ENCODE results near the gene SV2A.

The SV2A gene

DNA sequence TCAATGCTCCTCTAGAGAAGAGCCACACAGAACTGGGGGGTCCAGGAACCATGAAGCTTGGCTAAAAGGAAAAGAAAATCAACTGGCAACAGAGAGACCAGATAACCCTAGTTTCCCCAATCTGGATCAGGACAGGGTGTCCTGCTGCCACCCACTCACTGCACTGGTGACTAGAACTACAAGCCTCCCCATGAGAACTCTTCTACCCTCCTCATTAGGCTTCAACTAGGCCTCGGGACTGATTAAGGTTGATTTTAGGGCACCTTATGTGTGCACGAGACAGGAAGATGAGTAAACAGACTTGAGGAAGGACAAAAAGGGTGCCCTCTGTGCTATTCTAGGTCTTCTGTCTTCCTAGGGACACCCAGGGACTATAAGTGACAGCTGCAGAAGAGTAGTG, 12.2 kb upstream of the SV2A start:
- FAIRE-seq (no peak), DNase-seq (ENCODE audit: insufficient read length, low spot score) (no peak)

GRCh38 chr1:149928401-149928724, 10.7 kb upstream of the SV2A start:
- FAIRE-seq (no peak), DNase-seq (ENCODE audit: insufficient read length, low spot score) (no peak)

- peak; percentile 75 for DNase-seq (ENCODE audit: insufficient read length, low spot score)
These were observed 10.1 kb upstream of the SV2A start, which contains the start of gene SF3B4 for GRCh38 chr1:149927563-149928400. SF3B4 (minus strand) TSS chr1:149927803; CDS start chr1:149927759, 44 bp downstream.

DNA sequence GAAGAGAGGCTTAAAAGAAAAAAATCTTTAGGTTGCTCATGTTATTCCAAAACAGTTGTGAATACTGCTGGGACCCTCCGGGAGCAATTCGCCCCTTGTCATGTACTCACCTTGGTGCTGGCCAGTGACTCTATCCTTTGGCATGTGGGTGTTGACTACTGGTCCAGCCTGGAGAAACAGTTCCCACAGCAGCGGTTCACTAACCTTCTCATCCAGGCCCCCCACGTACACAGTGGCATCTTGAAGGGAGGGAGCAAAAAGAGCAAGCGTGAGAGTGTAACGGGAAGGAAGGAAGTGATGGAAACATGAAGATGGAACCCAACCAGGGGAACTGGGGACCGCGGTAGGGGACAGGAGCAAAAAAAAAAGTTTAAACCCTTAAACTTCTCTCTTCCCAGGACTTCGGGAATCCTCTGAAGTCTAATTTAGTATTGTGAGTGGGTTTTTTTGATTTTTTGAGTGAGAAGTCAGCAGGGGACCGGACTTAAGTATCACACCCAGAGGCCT, 9.5 kb upstream of the SV2A start:
- no peak for FAIRE-seq

More at GRCh38 chr1:149927563-149928400, 10.1 kb upstream of the SV2A start, which contains the start of gene SF3B4:
- no peak for FAIRE-seq

DNA sequence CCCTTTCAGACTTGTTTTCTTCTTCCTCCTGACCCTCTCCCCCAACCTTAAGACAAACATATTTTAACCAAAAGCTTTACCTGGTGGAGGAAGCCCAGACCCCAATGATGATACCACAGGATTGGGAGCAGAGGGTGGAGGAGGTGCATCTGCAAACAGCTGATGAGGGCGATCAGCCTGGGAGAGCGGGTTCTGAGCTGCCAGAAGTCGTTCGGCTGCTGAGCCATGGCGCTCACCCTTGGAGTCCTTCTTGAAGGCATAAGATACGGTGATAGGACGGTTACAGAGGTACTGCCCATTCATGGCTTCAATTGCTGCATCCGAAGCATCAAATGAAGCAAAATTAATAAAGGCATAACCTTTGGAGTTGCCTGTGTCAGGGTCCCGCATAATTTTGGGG, 8.7 kb upstream of the SV2A start:
- DNase-seq (ENCODE audit: insufficient read length, low spot score) (no peak), FAIRE-seq (no peak)

More for the DNA sequence above, 9.5 kb upstream of the SV2A start:
- DNase-seq (ENCODE audit: insufficient read length, low spot score) = no peak

GRCh38 chr1:149925751-149926150, 8.1 kb upstream of the SV2A start:
- FAIRE-seq (no peak), DNase-seq (ENCODE audit: insufficient read length, low spot score) (no peak)

- no peak for DNase-seq (ENCODE audit: insufficient read length, low spot score)
- no peak for FAIRE-seq
These were observed 7.7 kb upstream of the SV2A start for GRCh38 chr1:149925345-149925744.

GRCh38 chr1:149923626-149924025, 6.0 kb upstream of the SV2A start:
- FAIRE-seq = no peak
- no peak for DNase-seq (ENCODE audit: insufficient read length, low spot score)

- no peak for FAIRE-seq
- DNase-seq (ENCODE audit: insufficient read length, low spot score) = no peak
These were observed 769 bp downstream of the SV2A start for GRCh38 chr1:149916898-149917252.

DNA sequence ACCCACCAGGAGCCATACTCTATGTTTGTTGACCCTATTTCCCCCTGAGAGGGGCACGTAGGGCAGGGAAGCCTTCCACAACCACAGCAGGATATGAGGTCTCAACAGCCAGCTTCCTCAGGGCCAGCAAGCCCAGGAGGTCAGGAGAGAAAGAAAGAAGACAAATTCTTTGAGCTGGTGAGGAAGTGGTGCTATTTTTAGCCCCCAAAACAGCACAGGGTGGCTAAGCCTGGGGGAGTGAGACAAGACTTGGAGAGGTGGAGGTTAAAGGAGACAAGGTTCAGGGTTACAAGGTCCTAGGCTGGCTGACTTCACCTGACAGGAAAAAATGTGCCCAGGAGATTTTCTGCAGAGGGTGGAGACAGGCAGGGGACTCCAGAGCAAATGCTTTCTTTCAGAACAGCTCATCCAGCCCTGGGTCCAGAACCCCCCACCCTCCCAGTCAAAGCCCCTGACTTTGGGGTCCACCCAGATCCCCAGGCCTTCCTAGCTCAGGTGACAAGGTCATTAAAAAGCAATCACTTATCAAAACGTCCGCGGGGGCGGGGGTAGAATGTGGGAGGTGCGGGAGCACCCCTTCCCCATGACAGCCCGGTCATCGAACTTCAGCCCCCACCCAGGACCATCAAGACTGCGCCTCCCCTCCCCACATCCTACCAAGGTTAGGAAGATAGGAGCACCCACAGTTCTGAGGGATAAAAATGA, 1.3 kb downstream of the SV2A start:
- FAIRE-seq (no peak), DNase-seq (ENCODE audit: insufficient read length, low spot score) (no peak)

DNA sequence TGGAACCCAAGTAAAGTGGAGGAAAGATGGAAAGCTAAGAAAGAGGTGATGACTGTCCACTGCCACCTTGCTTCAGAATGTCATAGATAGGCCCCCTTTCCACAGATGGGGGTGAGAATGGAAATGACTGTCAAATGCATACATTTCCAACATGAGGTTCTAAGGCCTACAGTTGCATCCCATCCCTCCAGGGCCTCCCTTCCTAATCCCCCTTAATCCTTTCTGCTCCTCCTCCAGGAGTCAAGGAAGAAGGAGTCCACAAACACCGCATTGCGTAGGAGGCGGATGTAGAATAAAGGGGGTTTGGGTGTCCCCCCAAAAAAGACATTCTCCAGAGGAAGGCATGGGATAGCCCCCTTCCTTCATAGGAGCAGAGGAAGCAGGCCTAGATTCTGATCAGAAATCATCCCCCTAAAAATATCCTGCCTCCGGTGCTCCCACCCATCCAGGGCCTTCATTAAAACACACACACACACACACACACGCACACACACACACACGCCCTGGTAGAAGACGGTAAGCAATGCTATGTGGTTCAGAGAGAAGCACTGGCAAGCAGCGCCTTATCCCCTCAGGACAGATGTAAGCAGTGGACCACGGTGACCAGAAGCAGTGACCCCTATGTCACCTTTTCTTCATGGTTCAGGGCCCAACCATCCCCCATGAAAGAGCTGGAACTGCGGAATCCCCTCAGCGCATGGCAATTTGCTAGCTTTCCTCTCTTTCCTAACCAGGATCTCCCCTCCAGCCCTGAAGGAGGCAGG, 2.0 kb downstream of the SV2A start:
- no peak for DNase-seq (ENCODE audit: insufficient read length, low spot score)
- no peak for FAIRE-seq

DNA sequence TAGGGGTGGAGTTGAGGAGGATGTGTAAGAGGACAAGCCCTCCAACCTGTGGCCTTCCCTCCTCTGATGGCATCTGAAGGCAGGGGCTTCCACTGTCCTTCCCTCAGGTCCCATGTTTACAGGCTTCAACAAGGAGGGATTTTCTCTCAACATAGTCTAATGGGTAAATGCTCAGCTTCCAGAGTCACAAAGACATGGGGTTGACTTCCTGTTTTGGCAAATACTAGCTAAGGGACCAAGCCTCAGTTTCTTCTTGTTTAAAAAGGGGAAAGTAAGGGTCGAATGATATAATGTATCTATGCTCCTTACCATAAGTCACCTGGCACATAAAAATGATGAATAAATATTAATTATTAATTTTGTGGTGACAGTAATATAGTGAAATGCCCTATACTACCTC, 3.1 kb downstream of the SV2A start:
- DNase-seq (ENCODE audit: insufficient read length, low spot score) (no peak), FAIRE-seq (no peak)

- no peak for FAIRE-seq
These were observed 11.0 kb downstream of the SV2A start for GRCh38 chr1:149906570-149907075.

GRCh38 chr1:149903836-149904491, 13.7 kb downstream of the SV2A start:
- FAIRE-seq (no peak), DNase-seq (ENCODE audit: insufficient read length, low spot score) (no peak)

More at GRCh38 chr1:149906570-149907075, 11.0 kb downstream of the SV2A start:
- DNase-seq (ENCODE audit: insufficient read length, low spot score) = no peak

GRCh38 chr1:149899460-149900284, 18.0 kb downstream of the SV2A start, which contains the start of gene BOLA1:
BOLA1 (plus strand) TSS chr1:149899568; CDS start chr1:149900060, 492 bp downstream.
- FAIRE-seq = peak; percentile 76
- peak; percentile 91 for DNase-seq (ENCODE audit: insufficient read length, low spot score)

GRCh38 chr1:149896575-149896974, 21.1 kb downstream of the SV2A start:
- DNase-seq (ENCODE audit: insufficient read length, low spot score) (no peak), FAIRE-seq (no peak)

- DNase-seq (ENCODE audit: insufficient read length, low spot score) (no peak), FAIRE-seq (no peak)
These were observed 28.7 kb downstream of the SV2A start for GRCh38 chr1:149888999-149889289.

DNA sequence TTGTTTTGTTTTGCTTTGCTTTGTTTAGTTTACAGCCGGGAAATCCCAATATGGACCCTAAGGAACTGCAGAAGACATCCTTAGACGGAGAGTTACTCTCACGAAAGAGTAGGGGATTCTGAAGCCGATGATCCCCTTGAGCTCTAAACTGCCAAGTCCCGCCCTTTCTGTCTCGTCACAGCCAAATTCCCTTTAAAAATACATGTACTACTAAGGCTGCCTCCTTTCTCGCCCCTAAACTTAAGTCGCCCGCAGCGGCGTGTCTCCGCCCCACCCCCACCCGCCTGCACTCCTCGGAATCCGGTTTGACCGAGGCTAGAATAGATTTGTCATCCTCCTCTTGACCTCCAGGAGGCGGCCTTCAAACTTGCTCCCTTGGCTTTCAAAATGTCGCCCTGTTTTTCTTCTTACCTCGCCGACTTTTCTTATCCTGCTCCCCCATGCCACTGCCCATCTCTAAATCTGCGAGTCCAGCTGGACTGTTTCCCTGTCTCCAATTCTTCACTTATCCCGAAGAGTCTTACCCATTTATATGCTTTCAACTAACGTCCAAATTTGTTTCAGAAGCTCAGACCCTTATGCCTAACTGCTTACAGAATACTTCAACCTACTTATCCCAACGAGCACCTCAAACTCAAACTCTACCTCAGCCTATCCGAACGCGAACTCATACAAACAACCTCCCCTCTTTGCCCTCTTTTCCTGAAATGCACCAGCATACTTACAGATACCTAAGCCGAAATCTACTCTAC, 29.2 kb downstream of the SV2A start:
- FAIRE-seq = no peak
- peak; percentile 59 for DNase-seq (ENCODE audit: insufficient read length, low spot score)
